H1 (cell line): ENCODE measurements around the gene MBD4. TPM values are rescaled to one million over a fixed set of nuclear protein-coding genes. Genes with fewer than 3 reads are reported as not detected.

Experiments
- CTCF ChIA-PET: fragments of 300-600 bp; sonication (Branson Sonifier 250); formaldehyde crosslinking; loops from one replicate; lab custom pipeline; 2021; ENCODE audit not compliant: partially characterized antibody; lab: Charles Lee
- POLR2A ChIA-PET: fragments of 300-600 bp; sonication (Branson Sonifier 250); formaldehyde crosslinking; loops from one replicate; lab custom pipeline; 2021; ENCODE audit warnings: inconsistent platforms; ENCODE audit not compliant: partially characterized antibody; lab: Charles Lee
- DNase-seq, 2 experiments: peaks; one replicate each; pipeline versions ENCODE4 v3.0.0 to v3.0.0-alpha.2; 2010 to 2022; ENCODE audit warnings: low spot score in 2 of 2, low read depth in 1 of 2, mixed read lengths in 1 of 2
- FAIRE-seq: peaks from 2 replicates; lab custom pipeline; 2011; peaks lifted over from hg19 to GRCh38; lab: Jason Lieb, UNC
- H2AFZ ChIP-seq: 2 replicates; pipeline ENCODE4 v1.8.1; 2012; ENCODE audit warnings: low read length, inconsistent platforms
- H2AK5ac ChIP-seq: 2 replicates; pipeline ENCODE4 v1.6.1; 2013; ENCODE audit warnings: low read depth, low read length
- H2BK120ac ChIP-seq: replicated peaks from 2 replicates; pipeline ENCODE3; 2013; ENCODE audit warnings: low read depth, low read length, inconsistent platforms
- H2BK12ac ChIP-seq: 2 replicates; pipeline ENCODE4 v1.6.1; 2013; ENCODE audit warnings: low read depth, low read length
- H2BK15ac ChIP-seq: 2 replicates; pipeline ENCODE4 v1.6.1; 2013; ENCODE audit warnings: low read length
- H2BK20ac ChIP-seq: 2 replicates; pipeline ENCODE4 v1.6.1; 2013; ENCODE audit warnings: low read length
- H2BK5ac ChIP-seq: 2 replicates; pipeline ENCODE4 v1.6.1; 2013; ENCODE audit warnings: low read depth, low read length
- H3K14ac ChIP-seq: 2 replicates; pipeline ENCODE4 v1.6.1; 2013; ENCODE audit warnings: inconsistent platforms; ENCODE audit not compliant: insufficient read length
- H3K18ac ChIP-seq: 2 replicates; pipeline ENCODE4 v1.6.1; 2013; ENCODE audit warnings: low read length; ENCODE audit errors: extremely low read depth
- H3K23ac ChIP-seq: 2 replicates; pipeline ENCODE4 v1.6.1; 2013; ENCODE audit warnings: inconsistent platforms; ENCODE audit not compliant: insufficient read length
- H3K23me2 ChIP-seq: 2 replicates; pipeline ENCODE4 v1.6.1; 2013; ENCODE audit warnings: low read depth, low read length
- H3K27ac ChIP-seq: 2 replicates; pipeline ENCODE4 v1.6.1; 2011; ENCODE audit warnings: low read depth, low read length, inconsistent platforms
- H3K27me3 ChIP-seq, 4 experiments: replicated peaks in 1 of 4; 1 replicate in 1 of 4; 2 replicates in 3 of 4; pipeline versions ENCODE4 v1.6.1 to v1.8.1; 2011 to 2013; ENCODE audit warnings: low read length in 3 of 4, mild to moderate bottlenecking in 3 of 4, inconsistent platforms in 2 of 4, mixed read lengths in 2 of 4, moderate library complexity in 1 of 4; ENCODE audit not compliant: control insufficient read depth in 3 of 4, insufficient read depth in 3 of 4; ENCODE audit errors: extremely low read depth in 1 of 4
- H3K36me3 ChIP-seq, 4 experiments: 2 replicates each; pipeline versions ENCODE4 v1.6.1 to v1.8.1; 2011 to 2013; ENCODE audit warnings: mild to moderate bottlenecking in 4 of 4, low read length in 3 of 4, moderate library complexity in 2 of 4, control low read depth in 1 of 4, inconsistent platforms in 1 of 4; ENCODE audit not compliant: insufficient read depth in 4 of 4, control insufficient read depth in 2 of 4
- H3K4ac ChIP-seq: replicated peaks from 2 replicates; pipeline ENCODE3; 2013; ENCODE audit warnings: low read length, low read depth, mixed read lengths, inconsistent platforms; ENCODE audit not compliant: insufficient read length
- H3K4me1 ChIP-seq, 4 experiments: replicated peaks in 1 of 4; 1 replicate in 1 of 4; 2 replicates in 3 of 4; pipeline versions ENCODE4 v1.6.1 to v1.8.1; 2011 to 2013; ENCODE audit warnings: low read length in 3 of 4, inconsistent platforms in 2 of 4, mixed read lengths in 1 of 4; ENCODE audit not compliant: insufficient read depth in 4 of 4, control insufficient read depth in 3 of 4
- H3K4me2 ChIP-seq, 2 experiments: 2 replicates each; pipeline versions ENCODE4 v1.6.1 to v1.8.1; 2011 to 2013; ENCODE audit warnings: low read depth in 2 of 2, low read length in 2 of 2, control low read depth in 1 of 2, inconsistent platforms in 1 of 2, mild to moderate bottlenecking in 1 of 2; ENCODE audit not compliant: insufficient read depth in 1 of 2
- H3K4me3 ChIP-seq, 4 experiments: fragments of 200-600, 300-600 bp in 1 of 4; sonication (generic), shearing (Covaris generic), sonication (Bioruptor Twin) in 1 of 4; 2 replicates each; pipeline versions ENCODE4 v1.5.1 to v1.8.1; 2011 to 2016; ENCODE audit warnings: low read length in 4 of 4, low read depth in 3 of 4, control low read depth in 2 of 4, inconsistent platforms in 2 of 4, mild to moderate bottlenecking in 2 of 4, mixed read lengths in 1 of 4, moderate library complexity in 1 of 4; ENCODE audit not compliant: insufficient read depth in 2 of 4; ENCODE audit errors: extremely low read depth in 1 of 4
- H3K56ac ChIP-seq: replicated peaks from 2 replicates; pipeline ENCODE3; 2013; ENCODE audit warnings: low read depth, mild to moderate bottlenecking, mixed read lengths, low read length, inconsistent platforms; ENCODE audit not compliant: insufficient read length
- H3K79me1 ChIP-seq: 2 replicates; pipeline ENCODE4 v1.6.1; 2013; ENCODE audit warnings: low read depth, low read length, control low read depth
- H3K79me2 ChIP-seq, 2 experiments: 2 replicates each; pipeline versions ENCODE4 v1.6.1 to v1.8.1; 2012 to 2013; ENCODE audit warnings: low read length in 2 of 2, mild to moderate bottlenecking in 2 of 2, inconsistent platforms in 1 of 2; ENCODE audit not compliant: insufficient read depth in 2 of 2, control insufficient read depth in 1 of 2
- H3K9ac ChIP-seq, 4 experiments: replicated peaks in 1 of 4; 1 replicate in 1 of 4; 2 replicates in 3 of 4; pipeline versions ENCODE4 v1.6.1 to v1.8.1; 2011 to 2013; ENCODE audit warnings: low read depth in 3 of 4, low read length in 3 of 4, control low read depth in 2 of 4, mild to moderate bottlenecking in 2 of 4, moderate library complexity in 2 of 4, inconsistent platforms in 1 of 4; ENCODE audit errors: extremely low read depth in 1 of 4
- H3K9me3 ChIP-seq, 2 experiments: 2 replicates each; pipeline versions ENCODE4 v1.6.1 to v1.8.1; 2012 to 2013; ENCODE audit warnings: mild to moderate bottlenecking in 2 of 2, moderate library complexity in 2 of 2, control low read depth in 1 of 2, inconsistent platforms in 1 of 2, low read depth in 1 of 2, low read length in 1 of 2, mixed read lengths in 1 of 2; ENCODE audit not compliant: insufficient read depth in 2 of 2
- H4K20me1 ChIP-seq, 2 experiments: replicated peaks in 1 of 2; 2 replicates each; pipeline versions ENCODE3 to v1.8.1; 2011 to 2013; ENCODE audit warnings: inconsistent platforms in 2 of 2, low read length in 2 of 2, mild to moderate bottlenecking in 1 of 2; ENCODE audit not compliant: insufficient read depth in 2 of 2, control insufficient read depth in 1 of 2
- H4K5ac ChIP-seq: 2 replicates; pipeline ENCODE4 v1.6.1; 2013; ENCODE audit warnings: low read length, low read depth, mixed read lengths, inconsistent platforms; ENCODE audit not compliant: insufficient read length
- H4K8ac ChIP-seq: 2 replicates; pipeline ENCODE4 v1.8.0; 2013; ENCODE audit warnings: mild to moderate bottlenecking, moderate library complexity, low read length, inconsistent platforms; ENCODE audit not compliant: insufficient read depth; ENCODE audit errors: extremely low read depth
- H4K91ac ChIP-seq: replicated peaks from 2 replicates; pipeline ENCODE3; 2013; ENCODE audit warnings: low read length, mixed read lengths, inconsistent platforms; ENCODE audit not compliant: insufficient read length
- CHD1 ChIP-seq: IDR thresholded peaks from 2 replicates; pipeline ENCODE4 v1.6.1; 2012; ENCODE audit warnings: low read depth, low read length, improper control_type of control experiment
- EZH2 ChIP-seq: fragments of 200-600 bp; sonication (generic); IDR thresholded peaks from 2 replicates; pipeline ENCODE4 v1.7.1; 2012; ENCODE audit warnings: low read depth, mild to moderate bottlenecking, moderate library complexity, low read length, inconsistent platforms; ENCODE audit not compliant: severe bottlenecking
- FOSL1 ChIP-seq: IDR thresholded peaks from 2 replicates; pipeline ENCODE4 v1.6.1; 2011; ENCODE audit warnings: mild to moderate bottlenecking, low read depth, low read length, moderate library complexity; ENCODE audit not compliant: insufficient read depth
- GABPA ChIP-seq: IDR thresholded peaks from 2 replicates; pipeline ENCODE4 v1.6.1; 2011; ENCODE audit warnings: mild to moderate bottlenecking, low read length, moderate library complexity, borderline replicate concordance; ENCODE audit not compliant: insufficient read depth
- HDAC2 ChIP-seq, 2 experiments: fragments of 300-600 bp in 1 of 2; sonication (generic) in 1 of 2; IDR thresholded peaks; 2 replicates each; pipeline ENCODE4 v1.6.1; 2011 to 2012; ENCODE audit warnings: low read depth in 2 of 2, low read length in 2 of 2, mild to moderate bottlenecking in 2 of 2, moderate library complexity in 2 of 2, borderline replicate concordance in 1 of 2, inconsistent platforms in 1 of 2
- JUND ChIP-seq: IDR thresholded peaks from 2 replicates; pipeline ENCODE4 v1.6.1; 2011; ENCODE audit warnings: mild to moderate bottlenecking, improper control_type of control experiment, low read length
- KDM4A ChIP-seq: IDR thresholded peaks from one replicate; pipeline ENCODE4 v1.7.1; 2012; ENCODE audit warnings: low read depth, mild to moderate bottlenecking, moderate library complexity, low read length, inconsistent platforms; ENCODE audit not compliant: severe bottlenecking
- POLR2A ChIP-seq, 2 experiments: IDR thresholded peaks; 1 replicate in 1 of 2; 2 replicates in 1 of 2; pipeline ENCODE4 v1.6.1; 2011; ENCODE audit warnings: low read depth in 2 of 2, low read length in 2 of 2, mild to moderate bottlenecking in 2 of 2; ENCODE audit errors: control extremely low read depth in 1 of 2
- RXRA ChIP-seq: IDR thresholded peaks from 2 replicates; pipeline ENCODE4 v1.6.1; 2011; ENCODE audit warnings: low read depth, mild to moderate bottlenecking, low read length, moderate library complexity; ENCODE audit not compliant: insufficient read depth
- SP4 ChIP-seq: IDR thresholded peaks from 2 replicates; pipeline ENCODE4 v1.6.1; 2012; ENCODE audit warnings: low read length, inconsistent platforms
- TEAD4 ChIP-seq: IDR thresholded peaks from 2 replicates; pipeline ENCODE4 v1.6.1; 2012; ENCODE audit warnings: low read depth, low read length, inconsistent platforms, mixed read lengths
- WGBS, 2 experiments: shearing (Covaris generic) in 1 of 2; methylation state at CpG; one replicate each; pipeline versions ENCODE4 v1.1.6 to v1.1.7; 2013 to 2015; ENCODE audit warnings: low lambda C conversion rate in 2 of 2, mixed read lengths in 2 of 2, inconsistent platforms in 1 of 2, low coverage in 1 of 2, missing lambda C conversion rate in 1 of 2; ENCODE audit not compliant: insufficient replicate concordance in 2 of 2, insufficient coverage in 1 of 2, insufficient read length in 1 of 2; ENCODE audit errors: extremely low coverage in 1 of 2, missing lambda C conversion rate in 1 of 2; 5-methylcytosine and 5-hydroxymethylcytosine counted together
- polyA plus RNA-seq, 7 experiments: library from polyadenylated mRNA; depleted of rRNA in 3 of 7; stranded (reverse) in 5 of 7; unstranded in 2 of 7; fragments of >200 nt in 5 of 7; fragments of 200-250 nt in 2 of 7; gene quantifications; 1 replicate in 5 of 7; 2 replicates in 1 of 7; 4 replicates in 1 of 7; pipeline versions ENCODE4 v1.2.1 to v1.2.3, GENCODE V29; 2011 to 2013; ENCODE audit warnings: missing spikeins in 2 of 7, mixed read lengths in 2 of 7
- total RNA-seq: library from RNA; stranded (reverse); fragmentation: NEBNext Ultra II Directional; extraction: Animal tissue kit (Norgen Biotek cat#: 25700); gene quantifications from 2 replicates; pipeline ENCODE4 v1.2.1, GENCODE V29; 2021
- TF ChIP-seq, protein P1 (sequence below): IDR thresholded peaks from 2 replicates; pipeline ENCODE4 v1.6.1; 2012; ENCODE audit warnings: inconsistent platforms

MBD4 gene
- total and polyA plus RNA-seq, 2 of the 8 experiments (the other 6 are each of a cell fraction or from before 2014, with no cell fraction given) = 11.2 to 35.8 TPM

DNA sequence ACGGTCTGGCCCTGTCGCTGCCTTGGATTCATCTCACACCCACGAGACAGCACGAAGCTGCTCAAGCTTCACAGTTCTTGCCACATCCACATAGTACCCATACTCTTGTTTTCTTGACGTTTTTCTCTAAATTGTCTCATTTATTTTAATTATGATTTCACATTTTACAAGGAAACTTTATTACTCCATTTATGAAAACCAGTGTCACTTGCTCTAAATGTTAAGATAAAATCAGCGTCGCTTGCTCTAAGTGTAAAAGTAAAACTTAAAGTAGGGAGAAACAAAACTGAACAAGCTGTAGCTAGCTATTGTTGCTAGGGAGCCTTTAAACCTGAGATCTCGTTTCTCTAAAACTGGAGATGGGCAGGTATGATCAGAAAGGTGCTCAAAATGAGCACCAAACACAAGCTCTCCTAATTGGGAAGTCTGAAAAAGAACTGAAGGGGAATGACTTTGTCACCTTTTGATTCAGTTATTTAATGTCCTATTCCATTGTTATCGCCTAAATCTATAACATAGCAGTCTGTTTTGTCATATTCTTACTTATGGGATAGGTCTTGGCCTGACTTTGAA lies 956 bp upstream of the MBD4 start:
- Histone ChIP-seq H3K56ac (no peak overlapping the region), H2AFZ (no peak overlapping the region), H2AK5ac (no peak overlapping the region), H3K4ac (no peak overlapping the region), H2BK120ac (no peak overlapping the region), H4K5ac (no peak overlapping the region), H4K20me1 (no peaks in the 10 kb centered on the region), H3K79me2 (peaks cover 0 to 40% of the 10 kb centered on the region in 2 experiments; a peak in 3 of 4 replicates), H2BK12ac (no peak overlapping the region), H3K23me2 (peaks cover 1% of the 10 kb centered on the region; the same call in 1 of the 2 replicates), H2BK5ac (peak overlapping the region; percentile 36; the same call in 1 of the 2 replicates), H3K27ac (peak overlapping the region; percentile 68; the same call in 1 of the 2 replicates), H3K4me2 (peak overlapping the region; percentile 68 to 72), H3K14ac (no peak overlapping the region), H4K8ac (no peak overlapping the region), H3K9me3 (no peaks in the 10 kb centered on the region), H3K4me1 (peaks cover 0 to 8% (median 4%) of the 10 kb centered on the region in 4 experiments; a peak in 5 of 7 replicates), H3K4me3 (peak overlapping the region; percentile 76 to 95 (median 86)), H3K9ac (peak overlapping the region; percentile 54 to 74 (median 71); a peak in 6 of 7 replicates), H2BK20ac (no peak overlapping the region), H4K91ac (peak overlapping the region; percentile 40), H3K79me1 (peaks cover 2% of the 10 kb centered on the region; the same call in 1 of the 2 replicates), H3K23ac (no peak overlapping the region), H3K27me3 (no peaks in the 10 kb centered on the region), H3K36me3 (peaks cover 3 to 23% (median 16%) of the 10 kb centered on the region in 4 experiments), H3K18ac (peak overlapping the region; percentile 85; the same call in 1 of the 2 replicates), H2BK15ac (no peak overlapping the region)
- DNase-seq = no peak
- no peak for FAIRE-seq
- 20% methylated on average over 9 of the region's 9 CpGs; no CpG with 5 or more reads in 1 of the 2 experiments for WGBS, 2 experiments
- CTCF ChIA-PET = interaction anchor here (0.6 to 1.7 kb wide), 5 partner anchors 8 to 403 kb away, joined by 3 to 4 read pairs (median 3); no protein-coding TSS in a partner anchor
- POLR2A ChIA-PET = interaction anchor here (1.0 to 4.1 kb wide), 6 partner anchors 8 to 127 kb away, joined by 3 to 61 read pairs (median 8); partner anchors contain the start of gene EFCAB12
- TF ChIP-seq HDAC2 (IDR thresholded peaks at IDR 0.05; ENCODE audit: borderline replicate concordance in 1 of 2, low read depth in 2 of 2, low read length in 2 of 2) = no peak
- TF ChIP-seq TEAD4 = no peak
- TF ChIP-seq GABPA = no peak
- no peak for TF ChIP-seq FOSL1
- TF ChIP-seq, protein P1, sequence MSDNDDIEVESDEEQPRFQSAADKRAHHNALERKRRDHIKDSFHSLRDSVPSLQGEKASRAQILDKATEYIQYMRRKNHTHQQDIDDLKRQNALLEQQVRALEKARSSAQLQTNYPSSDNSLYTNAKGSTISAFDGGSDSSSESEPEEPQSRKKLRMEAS = no peak
- TF ChIP-seq SP4 = no peak
- TF ChIP-seq EZH2 = no peak
- peak in 1 of 2 experiments; percentile 23; a peak in 1 of 3 replicates for TF ChIP-seq POLR2A (IDR thresholded peaks at IDR 0.05; ENCODE audit: control extremely low read depth in 1 of 2, low read depth in 2 of 2, low read length in 2 of 2)
- no peak for TF ChIP-seq KDM4A
- TF ChIP-seq RXRA = no peak
- TF ChIP-seq JUND = no peak
- TF ChIP-seq CHD1 = no peak
